Sigmoid colon (tissue), 4 donors: Measurements from ENCODE around the gene USP24.

Experiments
- CTCF ChIP-seq, 4 experiments: fragments of 450-650 bp in 3 of 4; fragments of 200-600 bp in 1 of 4; IDR thresholded peaks; one replicate each; pipeline ENCODE4 v1.5.1; 2016 to 2019; ENCODE audit warnings: antibody characterized with exemption in 4 of 4, mild to moderate bottlenecking in 3 of 4, moderate library complexity in 2 of 4
- POLR2A ChIP-seq, 2 donors: fragments of 450-650 bp; IDR thresholded peaks; one replicate each; pipeline ENCODE4 v1.6.1; 2016; ENCODE audit warnings: antibody characterized with exemption in 2 of 2, mild to moderate bottlenecking in 2 of 2, moderate library complexity in 2 of 2
- POLR2AphosphoS5 ChIP-seq, 4 donors: sonication (generic); formaldehyde crosslinking; IDR thresholded peaks; one replicate each; pipeline ENCODE4 v1.6.1; 2017; ENCODE audit warnings: antibody characterized with exemption in 4 of 4

GRCh38 chr1:55128418-55128995 lies 86.7 kb downstream of the USP24 start:
- TF ChIP-seq CTCF (IDR thresholded peaks at IDR 0.05) = no peak
- TF ChIP-seq POLR2AphosphoS5 (IDR thresholded peaks at IDR 0.05) = no peak
- no peak for TF ChIP-seq POLR2A (IDR thresholded peaks at IDR 0.05)
